ENCODE data around the gene SPTSSB. TPM values are rescaled to one million over a fixed set of nuclear protein-coding genes. Genes with fewer than 3 reads are reported as not detected.

The SPTSSB gene
- polyA plus RNA-seq, 1 donor, result 0.40 TPM

DNA sequence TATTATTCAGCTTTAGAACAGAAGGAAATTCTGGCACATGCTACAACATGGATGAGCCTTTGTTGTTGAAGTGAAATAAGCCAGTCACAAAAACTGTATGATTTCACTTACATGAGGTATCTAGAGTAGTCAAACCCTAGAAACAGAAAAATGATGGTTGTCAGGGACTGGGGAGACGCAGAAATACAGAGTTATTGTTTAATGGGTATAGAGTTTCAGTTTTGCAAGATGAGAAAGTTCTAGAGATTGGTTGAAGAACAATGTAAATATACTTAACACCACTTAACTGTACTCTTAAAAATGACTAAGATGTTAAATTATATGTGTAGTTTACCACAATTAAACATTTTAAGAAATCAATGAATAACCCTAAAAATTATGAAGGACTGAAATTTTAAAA lies 15.8 kb downstream of the SPTSSB start:
- Histone ChIP-seq H3K9me3 (ENCODE audit: control insufficient read depth, low read depth, low read length) (no peaks in the 10 kb centered on the region), H3K27ac (ENCODE audit: low read length) (no peak overlapping the region), H3K4me1 (ENCODE audit: control insufficient read depth, insufficient read depth, low read length) (no peaks in the 10 kb centered on the region), H3K4me3 (ENCODE audit: low read length) (no peak overlapping the region), H3K27me3 (ENCODE audit: control insufficient read depth, insufficient read depth, low read length) (no peaks in the 10 kb centered on the region), H3K36me3 (ENCODE audit: control insufficient read depth, insufficient read depth, low read length) (no peaks in the 10 kb centered on the region)
- DNase-seq, result no peak
- WGBS (ENCODE audit: insufficient coverage, low lambda C conversion rate), result no CpG with 5 or more reads among the region's 1 CpG

GRCh38 chr3:161354554-161354953 lies 16.8 kb downstream of the SPTSSB start:
- H3K27me3 ChIP-seq (ENCODE audit: control insufficient read depth, insufficient read depth, low read length), result no peaks in the 10 kb centered on the region
- 100% methylated on average over 1 of the region's 2 CpGs for WGBS (ENCODE audit: insufficient coverage, low lambda C conversion rate)

GRCh38 chr3:161351330-161351729 lies 20.0 kb downstream of the SPTSSB start:
- no CpG with 5 or more reads among the region's 1 CpG for WGBS (ENCODE audit: insufficient coverage, low lambda C conversion rate)
- no peak overlapping the region for H3K27ac ChIP-seq (ENCODE audit: low read length)
- H3K36me3 ChIP-seq (ENCODE audit: control insufficient read depth, insufficient read depth, low read length), result no peaks in the 10 kb centered on the region

More at GRCh38 chr3:161354554-161354953, 16.8 kb downstream of the SPTSSB start:
- Histone ChIP-seq H3K4me3 (ENCODE audit: low read length) (no peak overlapping the region), H3K27ac (ENCODE audit: low read length) (no peak overlapping the region), H3K4me1 (ENCODE audit: control insufficient read depth, insufficient read depth, low read length) (no peaks in the 10 kb centered on the region), H3K36me3 (ENCODE audit: control insufficient read depth, insufficient read depth, low read length) (no peaks in the 10 kb centered on the region), H3K9me3 (ENCODE audit: control insufficient read depth, low read depth, low read length) (no peaks in the 10 kb centered on the region)
- DNase-seq, result no peak

DNA sequence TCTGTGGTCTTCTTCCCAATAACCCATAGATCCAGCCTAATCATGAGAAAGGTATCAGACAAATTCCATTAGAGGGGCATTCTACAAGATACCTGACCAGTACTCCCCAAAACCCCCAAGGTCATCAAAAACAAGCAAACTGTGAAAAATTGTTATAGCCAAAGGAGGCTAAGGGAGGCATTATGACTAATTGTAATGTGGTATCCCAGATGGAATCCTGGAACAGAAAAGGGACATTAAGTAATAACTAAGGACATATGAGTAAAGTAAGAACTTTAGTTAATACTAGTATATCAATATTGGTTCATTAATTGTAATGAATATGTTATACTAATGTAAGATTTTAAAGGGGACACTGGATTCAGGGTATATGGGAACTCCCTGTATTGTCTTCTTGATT lies 20.4 kb downstream of the SPTSSB start:
- Histone ChIP-seq H3K9me3 (ENCODE audit: control insufficient read depth, low read depth, low read length) (no peaks in the 10 kb centered on the region), H3K4me3 (ENCODE audit: low read length) (no peak overlapping the region), H3K4me1 (ENCODE audit: control insufficient read depth, insufficient read depth, low read length) (no peaks in the 10 kb centered on the region), H3K36me3 (ENCODE audit: control insufficient read depth, insufficient read depth, low read length) (no peaks in the 10 kb centered on the region), H3K27ac (ENCODE audit: low read length) (no peak overlapping the region), H3K27me3 (ENCODE audit: control insufficient read depth, insufficient read depth, low read length) (no peaks in the 10 kb centered on the region)
- DNase-seq, result no peak

More at GRCh38 chr3:161351330-161351729, 20.0 kb downstream of the SPTSSB start:
- no peak overlapping the region for H3K4me3 ChIP-seq (ENCODE audit: low read length)
- no peaks in the 10 kb centered on the region for H3K4me1 ChIP-seq (ENCODE audit: control insufficient read depth, insufficient read depth, low read length)
- DNase-seq, result no peak
- H3K27me3 ChIP-seq (ENCODE audit: control insufficient read depth, insufficient read depth, low read length), result no peaks in the 10 kb centered on the region
- H3K9me3 ChIP-seq (ENCODE audit: control insufficient read depth, low read depth, low read length), result no peaks in the 10 kb centered on the region

GRCh38 chr3:161349529-161350312 lies 21.6 kb downstream of the SPTSSB start:
- H3K4me1 ChIP-seq (ENCODE audit: control insufficient read depth, insufficient read depth, low read length), result no peaks in the 10 kb centered on the region
- WGBS (ENCODE audit: insufficient coverage, low lambda C conversion rate), result 40% methylated on average over 6 of the region's 7 CpGs
- DNase-seq, result no peak
- H3K36me3 ChIP-seq (ENCODE audit: control insufficient read depth, insufficient read depth, low read length), result no peaks in the 10 kb centered on the region
- H3K27ac ChIP-seq (ENCODE audit: low read length), result no peak overlapping the region
- H3K4me3 ChIP-seq (ENCODE audit: low read length), result no peak overlapping the region
- H3K27me3 ChIP-seq (ENCODE audit: control insufficient read depth, insufficient read depth, low read length), result no peaks in the 10 kb centered on the region
- H3K9me3 ChIP-seq (ENCODE audit: control insufficient read depth, low read depth, low read length), result no peaks in the 10 kb centered on the region

DNA sequence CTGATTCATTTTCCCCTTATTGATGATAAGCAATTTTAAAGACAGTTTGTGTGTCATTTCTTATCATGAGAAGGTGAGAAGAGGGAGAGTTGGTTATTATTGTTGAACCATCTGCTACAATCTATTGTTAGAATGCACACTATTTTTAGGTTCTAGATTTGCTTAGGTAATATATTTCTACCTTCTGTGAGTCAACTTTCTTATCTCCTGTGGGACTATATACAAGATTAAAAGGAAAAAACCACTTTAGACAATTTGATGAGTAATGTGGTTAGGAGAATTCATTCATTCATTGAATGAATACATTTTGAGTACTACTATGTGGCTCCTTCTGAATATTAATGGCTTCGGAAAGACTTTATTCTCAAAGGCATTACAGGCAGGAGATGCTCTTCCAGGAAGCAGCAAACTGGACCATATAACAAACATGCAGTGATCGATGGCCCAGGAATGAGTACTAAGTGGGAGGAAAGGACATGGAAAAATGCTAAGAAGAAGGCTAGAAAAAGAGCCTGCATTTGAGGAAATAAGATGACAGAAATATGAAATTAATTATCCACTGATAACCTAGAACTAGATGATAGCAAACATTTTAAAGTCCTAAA lies 22.4 kb downstream of the SPTSSB start:
- WGBS (ENCODE audit: insufficient coverage, low lambda C conversion rate), result 56% methylated on average over 1 of the region's 2 CpGs
- Histone ChIP-seq H3K4me3 (ENCODE audit: low read length) (no peak overlapping the region), H3K9me3 (ENCODE audit: control insufficient read depth, low read depth, low read length) (no peaks in the 10 kb centered on the region), H3K36me3 (ENCODE audit: control insufficient read depth, insufficient read depth, low read length) (no peaks in the 10 kb centered on the region), H3K27ac (ENCODE audit: low read length) (no peak overlapping the region), H3K4me1 (ENCODE audit: control insufficient read depth, insufficient read depth, low read length) (no peaks in the 10 kb centered on the region), H3K27me3 (ENCODE audit: control insufficient read depth, insufficient read depth, low read length) (no peaks in the 10 kb centered on the region)
- no peak for DNase-seq

DNA sequence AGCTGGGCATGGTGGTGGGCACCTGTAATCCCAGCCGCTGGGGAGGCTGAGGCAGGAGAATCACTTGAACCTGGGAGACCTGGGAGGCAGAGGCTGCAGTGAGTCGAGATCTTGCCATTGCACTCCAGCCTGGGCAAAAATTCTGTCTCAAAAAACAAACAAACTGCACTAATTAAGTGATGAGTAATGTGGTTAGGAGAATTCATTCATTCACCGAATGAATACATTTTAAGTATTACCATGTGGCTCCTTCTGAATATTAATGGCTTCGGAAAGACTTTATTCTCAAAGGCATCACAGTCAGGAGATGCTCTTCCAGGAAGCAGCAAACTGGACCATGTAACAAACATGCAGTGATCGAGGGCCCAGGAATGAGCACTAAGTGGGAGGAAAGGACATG lies 23.6 kb downstream of the SPTSSB start:
- no peaks in the 10 kb centered on the region for H3K36me3 ChIP-seq (ENCODE audit: control insufficient read depth, insufficient read depth, low read length)
- no peak overlapping the region for H3K27ac ChIP-seq (ENCODE audit: low read length)
- no peaks in the 10 kb centered on the region for H3K4me1 ChIP-seq (ENCODE audit: control insufficient read depth, insufficient read depth, low read length)
- no CpG with 5 or more reads among the region's 5 CpGs for WGBS (ENCODE audit: insufficient coverage, low lambda C conversion rate)
- H3K27me3 ChIP-seq (ENCODE audit: control insufficient read depth, insufficient read depth, low read length), result no peaks in the 10 kb centered on the region
- no peaks in the 10 kb centered on the region for H3K9me3 ChIP-seq (ENCODE audit: control insufficient read depth, low read depth, low read length)
- H3K4me3 ChIP-seq (ENCODE audit: low read length), result no peak overlapping the region
- DNase-seq, result no peak

DNA sequence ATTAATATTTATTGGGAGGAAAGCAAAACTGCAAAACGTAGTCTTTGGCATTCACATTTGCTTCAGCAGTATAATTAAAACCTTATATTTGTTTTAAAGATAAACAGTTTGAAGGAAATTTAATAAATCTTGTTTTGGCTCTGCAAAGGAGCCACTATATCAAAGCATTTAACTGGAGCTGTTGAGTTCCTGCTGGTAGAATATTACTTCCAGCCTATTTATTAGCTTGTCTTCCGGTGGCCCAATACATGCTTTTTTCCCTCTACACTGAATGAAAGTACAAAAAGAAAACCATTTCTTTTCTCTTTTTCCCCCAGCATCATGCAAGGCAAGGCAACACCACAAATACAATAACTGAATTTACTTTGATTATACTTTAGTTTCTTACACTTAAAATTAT lies 26.3 kb downstream of the SPTSSB start:
- WGBS (ENCODE audit: insufficient coverage, low lambda C conversion rate), result 80% methylated on average over 1 of the region's 2 CpGs
- no peaks in the 10 kb centered on the region for H3K4me1 ChIP-seq (ENCODE audit: control insufficient read depth, insufficient read depth, low read length)
- DNase-seq, result no peak

GRCh38 chr3:161343986-161344385 lies 27.3 kb downstream of the SPTSSB start:
- Histone ChIP-seq H3K9me3 (ENCODE audit: control insufficient read depth, low read depth, low read length) (no peaks in the 10 kb centered on the region), H3K36me3 (ENCODE audit: control insufficient read depth, insufficient read depth, low read length) (no peaks in the 10 kb centered on the region), H3K27me3 (ENCODE audit: control insufficient read depth, insufficient read depth, low read length) (no peaks in the 10 kb centered on the region), H3K27ac (ENCODE audit: low read length) (no peak overlapping the region), H3K4me3 (ENCODE audit: low read length) (no peak overlapping the region), H3K4me1 (ENCODE audit: control insufficient read depth, insufficient read depth, low read length) (no peaks in the 10 kb centered on the region)
- no CpG with 5 or more reads among the region's 1 CpG for WGBS (ENCODE audit: insufficient coverage, low lambda C conversion rate)
- no peak for DNase-seq

More for the DNA sequence above, 26.3 kb downstream of the SPTSSB start:
- H3K27me3 ChIP-seq (ENCODE audit: control insufficient read depth, insufficient read depth, low read length), result no peaks in the 10 kb centered on the region
- no peak overlapping the region for H3K27ac ChIP-seq (ENCODE audit: low read length)
- H3K9me3 ChIP-seq (ENCODE audit: control insufficient read depth, low read depth, low read length), result no peaks in the 10 kb centered on the region
- H3K4me3 ChIP-seq (ENCODE audit: low read length), result no peak overlapping the region
- H3K36me3 ChIP-seq (ENCODE audit: control insufficient read depth, insufficient read depth, low read length), result no peaks in the 10 kb centered on the region

- Histone ChIP-seq H3K4me1 (ENCODE audit: control insufficient read depth, insufficient read depth, low read length) (no peaks in the 10 kb centered on the region), H3K4me3 (ENCODE audit: low read length) (no peak overlapping the region), H3K27ac (ENCODE audit: low read length) (no peak overlapping the region), H3K27me3 (ENCODE audit: control insufficient read depth, insufficient read depth, low read length) (no peaks in the 10 kb centered on the region), H3K9me3 (ENCODE audit: control insufficient read depth, low read depth, low read length) (no peaks in the 10 kb centered on the region), H3K36me3 (ENCODE audit: control insufficient read depth, insufficient read depth, low read length) (no peaks in the 10 kb centered on the region)
- 80% methylated on average over 3 of the region's 3 CpGs for WGBS (ENCODE audit: insufficient coverage, low lambda C conversion rate)
- no peak for DNase-seq
Measured at GRCh38 chr3:161343540-161343939, 27.8 kb downstream of the SPTSSB start.

DNA sequence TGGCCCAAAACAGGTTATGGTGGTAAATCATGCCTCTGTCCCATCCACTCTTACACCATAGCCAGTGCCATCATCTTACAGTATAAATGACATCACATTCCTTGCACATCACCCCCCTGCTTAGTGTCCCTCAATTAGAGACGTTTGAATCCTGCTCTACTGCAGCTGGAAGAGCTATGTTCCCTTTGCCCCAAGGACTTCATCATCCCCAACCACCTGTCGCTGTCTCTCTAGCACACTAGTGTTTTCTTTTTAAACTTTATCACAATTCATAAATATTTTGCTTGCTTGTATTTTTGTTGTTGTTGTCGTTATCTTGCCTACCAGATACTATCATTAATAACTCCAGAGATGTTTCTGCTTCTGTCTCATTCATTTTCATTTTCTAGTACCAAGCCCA lies 28.7 kb downstream of the SPTSSB start:
- 100% methylated on average over 2 of the region's 3 CpGs for WGBS (ENCODE audit: insufficient coverage, low lambda C conversion rate)
- H3K4me3 ChIP-seq (ENCODE audit: low read length), result no peak overlapping the region
- no peaks in the 10 kb centered on the region for H3K36me3 ChIP-seq (ENCODE audit: control insufficient read depth, insufficient read depth, low read length)
- H3K27ac ChIP-seq (ENCODE audit: low read length), result no peak overlapping the region
- H3K9me3 ChIP-seq (ENCODE audit: control insufficient read depth, low read depth, low read length), result no peaks in the 10 kb centered on the region
- H3K27me3 ChIP-seq (ENCODE audit: control insufficient read depth, insufficient read depth, low read length), result no peaks in the 10 kb centered on the region
- no peak for DNase-seq
- H3K4me1 ChIP-seq (ENCODE audit: control insufficient read depth, insufficient read depth, low read length), result no peaks in the 10 kb centered on the region
